Panc1 (cell line): Measurements from ENCODE around the gene ZNF544.

Source experiments
- POLR2AphosphoS5 ChIP-seq: IDR thresholded peaks from 2 replicates; pipeline ENCODE4 v1.6.1; 2012; ENCODE audit warnings: mild to moderate bottlenecking, low read depth, low read length, moderate library complexity
- SIN3A ChIP-seq: IDR thresholded peaks from 2 replicates; pipeline ENCODE4 v1.6.1; 2012; ENCODE audit warnings: low read depth, mild to moderate bottlenecking, low read length, moderate library complexity, borderline replicate concordance; ENCODE audit not compliant: insufficient read depth
- TF ChIP-seq, protein P1 (sequence below): fragments of 450-650 bp; IDR thresholded peaks from 2 replicates; pipeline ENCODE4 v1.5.1; 2017; ENCODE audit warnings: mild to moderate bottlenecking

GRCh38 chr19:58183817-58184215 is 44.9 kb upstream of the ZNF544 start:
- TF ChIP-seq, protein P1, sequence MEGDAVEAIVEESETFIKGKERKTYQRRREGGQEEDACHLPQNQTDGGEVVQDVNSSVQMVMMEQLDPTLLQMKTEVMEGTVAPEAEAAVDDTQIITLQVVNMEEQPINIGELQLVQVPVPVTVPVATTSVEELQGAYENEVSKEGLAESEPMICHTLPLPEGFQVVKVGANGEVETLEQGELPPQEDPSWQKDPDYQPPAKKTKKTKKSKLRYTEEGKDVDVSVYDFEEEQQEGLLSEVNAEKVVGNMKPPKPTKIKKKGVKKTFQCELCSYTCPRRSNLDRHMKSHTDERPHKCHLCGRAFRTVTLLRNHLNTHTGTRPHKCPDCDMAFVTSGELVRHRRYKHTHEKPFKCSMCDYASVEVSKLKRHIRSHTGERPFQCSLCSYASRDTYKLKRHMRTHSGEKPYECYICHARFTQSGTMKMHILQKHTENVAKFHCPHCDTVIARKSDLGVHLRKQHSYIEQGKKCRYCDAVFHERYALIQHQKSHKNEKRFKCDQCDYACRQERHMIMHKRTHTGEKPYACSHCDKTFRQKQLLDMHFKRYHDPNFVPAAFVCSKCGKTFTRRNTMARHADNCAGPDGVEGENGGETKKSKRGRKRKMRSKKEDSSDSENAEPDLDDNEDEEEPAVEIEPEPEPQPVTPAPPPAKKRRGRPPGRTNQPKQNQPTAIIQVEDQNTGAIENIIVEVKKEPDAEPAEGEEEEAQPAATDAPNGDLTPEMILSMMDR, result no peak
- TF ChIP-seq SIN3A (no peak), POLR2AphosphoS5 (no peak)
